ENCODE results near the gene ANP32A. TPM values are rescaled to one million over a fixed set of nuclear protein-coding genes. Genes with fewer than 3 reads are reported as not detected.

Gene ANP32A
- total and polyA plus RNA-seq, 2 experiments from 2014 or later, result 59.4 to 114 TPM

GRCh38 chr15:68734881-68735280 lies 85.8 kb downstream of the ANP32A start:
- H3K36me3 ChIP-seq (replicated peaks; ENCODE audit: insufficient read depth, low read depth), result no peaks in the 10 kb centered on the region
- H2AFZ ChIP-seq, result no peak overlapping the region
- no peak overlapping the region for H3K4me2 ChIP-seq
- H3K9me3 ChIP-seq (ENCODE audit: low read depth), result no peaks in the 10 kb centered on the region
- no peak overlapping the region for H3K27ac ChIP-seq
- peaks cover 26% of the 10 kb centered on the region for H3K4me1 ChIP-seq (ENCODE audit: insufficient read depth)
- no peak overlapping the region for H3K4me3 ChIP-seq
- no peaks in the 10 kb centered on the region for H3K79me2 ChIP-seq
- H4K20me1 ChIP-seq (ENCODE audit: insufficient read depth, poor library complexity, severe bottlenecking), result no peaks in the 10 kb centered on the region
- DNase-seq (ENCODE audit: low spot score), result no peak
- H3K9me2 ChIP-seq (replicated peaks; ENCODE audit: insufficient read depth), result no peaks in the 10 kb centered on the region
- H3K27me3 ChIP-seq, result no peaks in the 10 kb centered on the region
- TF ChIP-seq EZH2 (IDR thresholded peaks at IDR 0.05; ENCODE audit: borderline replicate concordance), result no peak
- TF ChIP-seq EZH2phosphoT487 (IDR thresholded peaks at IDR 0.05; ENCODE audit: low read depth, severe bottlenecking, unreplicated experiment), result no peak
- no peak for TF ChIP-seq CTCF (IDR thresholded peaks at IDR 0.05; ENCODE audit: poor library complexity)

- Histone ChIP-seq H3K36me3 (replicated peaks; ENCODE audit: insufficient read depth, low read depth) (no peaks in the 10 kb centered on the region), H3K27me3 (no peaks in the 10 kb centered on the region), H2AFZ (no peak overlapping the region), H3K79me2 (no peaks in the 10 kb centered on the region), H3K4me2 (no peak overlapping the region), H4K20me1 (ENCODE audit: insufficient read depth, poor library complexity, severe bottlenecking) (no peaks in the 10 kb centered on the region), H3K4me1 (ENCODE audit: insufficient read depth) (peaks cover 26% of the 10 kb centered on the region), H3K9me3 (ENCODE audit: low read depth) (no peaks in the 10 kb centered on the region), H3K27ac (no peak overlapping the region), H3K9me2 (replicated peaks; ENCODE audit: insufficient read depth) (no peaks in the 10 kb centered on the region), H3K4me3 (no peak overlapping the region)
- no peak for DNase-seq (ENCODE audit: low spot score)
- TF ChIP-seq EZH2phosphoT487 (IDR thresholded peaks at IDR 0.05; ENCODE audit: low read depth, severe bottlenecking, unreplicated experiment), result no peak
- no peak for TF ChIP-seq EZH2 (IDR thresholded peaks at IDR 0.05; ENCODE audit: borderline replicate concordance)
- no peak for TF ChIP-seq CTCF (IDR thresholded peaks at IDR 0.05; ENCODE audit: poor library complexity)
These were observed 86.3 kb downstream of the ANP32A start for GRCh38 chr15:68734352-68734751.

GRCh38 chr15:68733666-68734065 lies 87.0 kb downstream of the ANP32A start:
- TF ChIP-seq EZH2phosphoT487 (IDR thresholded peaks at IDR 0.05; ENCODE audit: low read depth, severe bottlenecking, unreplicated experiment) (no peak), EZH2 (IDR thresholded peaks at IDR 0.05; ENCODE audit: borderline replicate concordance) (no peak), CTCF (IDR thresholded peaks at IDR 0.05; ENCODE audit: poor library complexity) (no peak)

GRCh38 chr15:68732451-68732850 lies 88.2 kb downstream of the ANP32A start:
- H3K4me3 ChIP-seq, result no peak overlapping the region
- 87% methylated on average over 2 of the region's 2 CpGs for WGBS (ENCODE audit: low lambda C conversion rate, missing lambda C conversion rate)

More at GRCh38 chr15:68733666-68734065, 87.0 kb downstream of the ANP32A start:
- no peak for DNase-seq (ENCODE audit: low spot score)
- Histone ChIP-seq H4K20me1 (ENCODE audit: insufficient read depth, poor library complexity, severe bottlenecking) (no peaks in the 10 kb centered on the region), H3K9me3 (ENCODE audit: low read depth) (no peaks in the 10 kb centered on the region), H3K27ac (no peak overlapping the region), H3K4me2 (no peak overlapping the region), H3K4me3 (no peak overlapping the region), H2AFZ (no peak overlapping the region), H3K4me1 (ENCODE audit: insufficient read depth) (peaks cover 26% of the 10 kb centered on the region), H3K9me2 (replicated peaks; ENCODE audit: insufficient read depth) (no peaks in the 10 kb centered on the region), H3K36me3 (replicated peaks; ENCODE audit: insufficient read depth, low read depth) (no peaks in the 10 kb centered on the region), H3K27me3 (no peaks in the 10 kb centered on the region), H3K79me2 (no peaks in the 10 kb centered on the region)
- 38% methylated on average over 6 of the region's 6 CpGs for WGBS (ENCODE audit: low lambda C conversion rate, missing lambda C conversion rate)

More at GRCh38 chr15:68732451-68732850, 88.2 kb downstream of the ANP32A start:
- Histone ChIP-seq H4K20me1 (ENCODE audit: insufficient read depth, poor library complexity, severe bottlenecking) (no peaks in the 10 kb centered on the region), H3K79me2 (no peaks in the 10 kb centered on the region), H3K4me2 (no peak overlapping the region), H3K27me3 (no peaks in the 10 kb centered on the region), H3K9me3 (ENCODE audit: low read depth) (no peaks in the 10 kb centered on the region), H2AFZ (no peak overlapping the region), H3K27ac (no peak overlapping the region), H3K9me2 (replicated peaks; ENCODE audit: insufficient read depth) (no peaks in the 10 kb centered on the region), H3K36me3 (replicated peaks; ENCODE audit: insufficient read depth, low read depth) (no peaks in the 10 kb centered on the region), H3K4me1 (ENCODE audit: insufficient read depth) (peaks cover 26% of the 10 kb centered on the region)
- DNase-seq (ENCODE audit: low spot score), result no peak
- no peak for TF ChIP-seq EZH2 (IDR thresholded peaks at IDR 0.05; ENCODE audit: borderline replicate concordance)
- TF ChIP-seq EZH2phosphoT487 (IDR thresholded peaks at IDR 0.05; ENCODE audit: low read depth, severe bottlenecking, unreplicated experiment), result no peak
- TF ChIP-seq CTCF (IDR thresholded peaks at IDR 0.05; ENCODE audit: poor library complexity), result no peak
